ENCODE measurements around the gene FMN1.

Gene FMN1

DNA sequence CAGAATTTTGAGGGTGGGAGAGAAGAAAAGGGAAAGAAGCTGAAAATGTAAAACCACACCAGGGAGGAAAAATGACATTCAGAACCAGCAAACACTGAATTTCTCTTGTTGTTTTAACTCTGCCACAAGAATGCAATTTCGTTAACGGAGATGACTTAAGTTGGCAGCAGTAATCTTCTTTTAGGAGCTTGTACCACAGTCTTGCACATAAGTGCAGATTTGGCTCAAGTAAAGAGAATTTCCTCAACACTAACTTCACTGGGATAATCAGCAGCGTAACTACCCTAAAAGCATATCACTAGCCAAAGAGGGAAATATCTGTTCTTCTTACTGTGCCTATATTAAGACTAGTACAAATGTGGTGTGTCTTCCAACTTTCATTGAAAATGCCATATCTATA, 461.2 kb downstream of the FMN1 start:
- H3K4me3 ChIP-seq (ENCODE audit: control insufficient read depth, low read depth, low read length) = no peak overlapping the region
- no peak for DNase-seq (ENCODE audit: low read depth)
- TF ChIP-seq, protein P1, sequence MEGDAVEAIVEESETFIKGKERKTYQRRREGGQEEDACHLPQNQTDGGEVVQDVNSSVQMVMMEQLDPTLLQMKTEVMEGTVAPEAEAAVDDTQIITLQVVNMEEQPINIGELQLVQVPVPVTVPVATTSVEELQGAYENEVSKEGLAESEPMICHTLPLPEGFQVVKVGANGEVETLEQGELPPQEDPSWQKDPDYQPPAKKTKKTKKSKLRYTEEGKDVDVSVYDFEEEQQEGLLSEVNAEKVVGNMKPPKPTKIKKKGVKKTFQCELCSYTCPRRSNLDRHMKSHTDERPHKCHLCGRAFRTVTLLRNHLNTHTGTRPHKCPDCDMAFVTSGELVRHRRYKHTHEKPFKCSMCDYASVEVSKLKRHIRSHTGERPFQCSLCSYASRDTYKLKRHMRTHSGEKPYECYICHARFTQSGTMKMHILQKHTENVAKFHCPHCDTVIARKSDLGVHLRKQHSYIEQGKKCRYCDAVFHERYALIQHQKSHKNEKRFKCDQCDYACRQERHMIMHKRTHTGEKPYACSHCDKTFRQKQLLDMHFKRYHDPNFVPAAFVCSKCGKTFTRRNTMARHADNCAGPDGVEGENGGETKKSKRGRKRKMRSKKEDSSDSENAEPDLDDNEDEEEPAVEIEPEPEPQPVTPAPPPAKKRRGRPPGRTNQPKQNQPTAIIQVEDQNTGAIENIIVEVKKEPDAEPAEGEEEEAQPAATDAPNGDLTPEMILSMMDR (IDR thresholded peaks at IDR 0.05; ENCODE audit: control insufficient read depth, insufficient read depth, low read depth, low read length, missing control alignments) = no peak

DNA sequence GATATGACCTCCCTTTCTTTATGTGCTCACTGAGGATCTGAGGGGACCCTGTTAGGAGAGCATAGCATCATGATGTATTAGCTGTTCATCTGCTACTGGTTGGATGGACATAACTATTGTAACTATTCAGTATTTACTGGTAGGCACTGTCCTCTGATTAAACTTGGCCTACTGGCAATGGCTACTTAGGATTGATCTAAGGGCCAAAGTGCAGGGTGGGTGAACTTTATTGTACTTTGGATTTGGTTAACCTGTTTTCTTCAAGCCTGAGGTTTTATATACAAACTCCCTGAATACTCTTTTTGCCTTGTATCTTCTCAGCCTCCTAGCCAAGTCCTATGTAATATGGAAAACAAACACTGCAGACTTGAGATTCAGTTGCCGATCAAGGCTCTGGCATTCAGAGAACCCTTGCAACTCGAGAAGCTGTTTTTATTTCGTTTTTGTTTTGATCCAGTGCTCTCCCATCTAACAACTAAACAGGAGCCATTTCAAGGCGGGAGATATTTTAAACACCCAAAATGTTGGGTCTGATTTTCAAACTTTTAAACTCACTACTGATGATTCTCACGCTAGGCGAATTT, 461.8 kb downstream of the FMN1 start:
- no peak for DNase-seq (ENCODE audit: low read depth)
- TF ChIP-seq, protein P1 (IDR thresholded peaks at IDR 0.05; ENCODE audit: control insufficient read depth, insufficient read depth, low read depth, low read length, missing control alignments) = no peak

DNA sequence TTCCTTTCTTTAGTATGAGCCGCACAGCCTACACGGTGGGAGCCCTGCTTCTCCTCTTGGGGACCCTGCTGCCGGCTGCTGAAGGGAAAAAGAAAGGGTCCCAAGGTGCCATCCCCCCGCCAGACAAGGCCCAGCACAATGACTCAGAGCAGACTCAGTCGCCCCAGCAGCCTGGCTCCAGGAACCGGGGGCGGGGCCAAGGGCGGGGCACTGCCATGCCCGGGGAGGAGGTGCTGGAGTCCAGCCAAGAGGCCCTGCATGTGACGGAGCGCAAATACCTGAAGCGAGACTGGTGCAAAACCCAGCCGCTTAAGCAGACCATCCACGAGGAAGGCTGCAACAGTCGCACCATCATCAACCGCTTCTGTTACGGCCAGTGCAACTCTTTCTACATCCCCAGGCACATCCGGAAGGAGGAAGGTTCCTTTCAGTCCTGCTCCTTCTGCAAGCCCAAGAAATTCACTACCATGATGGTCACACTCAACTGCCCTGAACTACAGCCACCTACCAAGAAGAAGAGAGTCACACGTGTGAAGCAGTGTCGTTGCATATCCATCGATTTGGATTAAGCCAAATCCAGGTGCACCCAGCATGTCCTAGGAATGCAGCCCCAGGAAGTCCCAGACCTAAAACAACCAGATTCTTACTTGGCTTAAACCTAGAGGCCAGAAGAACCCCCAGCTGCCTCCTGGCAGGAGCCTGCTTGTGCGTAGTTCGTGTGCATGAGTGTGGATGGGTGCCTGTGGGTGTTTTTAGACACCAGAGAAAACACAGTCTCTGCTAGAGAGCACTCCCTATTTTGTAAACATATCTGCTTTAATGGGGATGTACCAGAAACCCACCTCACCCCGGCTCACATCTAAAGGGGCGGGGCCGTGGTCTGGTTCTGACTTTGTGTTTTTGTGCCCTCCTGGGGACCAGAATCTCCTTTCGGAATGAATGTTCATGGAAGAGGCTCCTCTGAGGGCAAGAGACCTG, 463.5 kb downstream of the FMN1 start:
- DNase-seq (ENCODE audit: low read depth) = no peak
- H3K4me3 ChIP-seq (ENCODE audit: control insufficient read depth, low read depth, low read length) = no peak overlapping the region
- TF ChIP-seq, protein P1 (IDR thresholded peaks at IDR 0.05; ENCODE audit: control insufficient read depth, insufficient read depth, low read depth, low read length, missing control alignments) = no peak

More for the DNA sequence above, 461.8 kb downstream of the FMN1 start:
- H3K4me3 ChIP-seq (ENCODE audit: control insufficient read depth, low read depth, low read length) = no peak overlapping the region

DNA sequence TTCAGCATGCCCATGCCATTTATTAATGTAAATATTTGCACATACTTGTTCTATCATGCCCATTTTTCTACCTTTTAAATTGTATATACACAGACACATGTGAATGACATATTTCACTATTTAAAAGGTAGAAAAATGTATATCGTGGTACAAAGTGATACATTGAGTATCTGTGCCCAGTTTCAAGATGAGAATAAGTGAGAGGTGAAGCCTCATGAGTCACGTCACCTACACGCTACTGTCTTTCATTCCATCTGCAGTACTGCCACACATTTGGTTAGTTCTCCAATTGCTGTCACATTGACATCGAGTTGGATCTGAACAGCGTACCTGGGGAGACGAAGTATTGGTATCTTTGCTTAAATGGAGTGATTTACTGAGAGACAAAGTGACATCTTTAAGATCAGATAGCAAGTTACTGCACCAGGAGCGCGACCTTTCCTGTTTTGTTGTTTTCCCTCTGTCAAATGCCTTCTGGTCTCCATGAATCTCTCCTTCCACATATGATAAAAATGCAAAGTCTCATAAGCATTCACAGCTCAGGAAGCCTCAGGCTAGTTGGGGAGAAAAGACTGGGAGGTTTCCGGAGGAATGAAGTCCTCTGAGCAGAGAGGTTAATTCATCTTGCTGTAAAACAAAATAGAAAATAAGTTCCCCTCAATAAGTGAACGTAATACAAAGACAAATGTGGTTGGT, 464.7 kb downstream of the FMN1 start:
- no peak for DNase-seq (ENCODE audit: low read depth)
- TF ChIP-seq, protein P1 (IDR thresholded peaks at IDR 0.05; ENCODE audit: control insufficient read depth, insufficient read depth, low read depth, low read length, missing control alignments) = no peak
- H3K4me3 ChIP-seq (ENCODE audit: control insufficient read depth, low read depth, low read length) = no peak overlapping the region

DNA sequence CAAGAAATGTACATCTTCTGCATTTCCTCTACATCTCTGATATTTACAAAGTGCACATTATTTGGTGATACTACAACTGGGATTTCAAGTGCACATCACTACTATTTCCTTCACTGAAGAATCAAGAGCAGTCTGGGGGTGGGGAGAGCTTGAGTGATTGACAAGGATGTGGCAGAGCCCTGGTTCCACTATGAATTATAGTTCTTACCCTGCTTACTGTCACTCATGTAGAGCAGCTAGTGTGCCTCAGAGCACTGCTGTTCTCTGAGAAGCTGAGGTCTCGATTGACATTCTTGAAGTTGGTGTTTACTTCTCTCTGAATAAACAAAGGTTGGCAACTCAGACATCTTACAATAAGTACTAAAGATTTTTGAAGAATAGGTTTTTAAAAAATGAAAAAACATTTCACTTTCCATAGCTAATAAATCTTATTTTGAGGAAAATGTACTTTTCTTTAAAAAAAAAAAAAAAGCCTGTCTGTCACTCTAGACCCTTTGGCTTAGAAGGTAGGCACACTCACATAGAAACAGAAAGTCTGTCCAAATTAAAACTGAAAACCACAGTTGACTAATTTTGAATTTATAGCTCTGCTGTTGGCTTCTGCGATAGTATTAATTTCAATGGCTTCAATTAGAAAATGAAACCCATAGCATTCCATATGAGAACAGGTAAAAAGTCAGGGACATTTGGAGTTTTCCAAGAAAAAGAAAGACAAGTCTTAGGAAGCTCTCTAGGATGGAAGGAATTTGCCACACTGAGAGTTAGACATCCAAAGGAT, 471.2 kb downstream of the FMN1 start:
- TF ChIP-seq, protein P1 (IDR thresholded peaks at IDR 0.05; ENCODE audit: control insufficient read depth, insufficient read depth, low read depth, low read length, missing control alignments) = no peak
- no peak for DNase-seq (ENCODE audit: low read depth)

DNA sequence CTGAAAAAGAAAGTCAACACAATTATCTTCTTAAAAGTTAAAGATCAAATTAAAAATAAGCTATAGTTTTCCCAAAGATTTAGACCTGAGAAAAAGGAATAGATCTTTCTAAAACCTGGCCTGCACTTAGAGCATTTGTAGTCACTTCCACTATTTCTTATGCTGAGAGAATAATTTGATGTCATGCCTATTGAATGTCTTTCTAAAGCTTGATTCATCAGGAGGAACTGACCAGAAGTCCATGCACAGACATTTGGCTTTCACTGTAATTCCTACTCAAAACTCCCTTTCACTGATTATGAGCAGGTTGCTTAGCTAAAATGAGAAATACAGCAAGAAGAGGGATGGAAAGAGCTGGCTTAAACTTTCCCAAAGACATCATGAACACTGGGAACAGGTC, 472.4 kb downstream of the FMN1 start:
- H3K4me3 ChIP-seq (ENCODE audit: control insufficient read depth, low read depth, low read length) = no peak overlapping the region
- TF ChIP-seq, protein P1 (IDR thresholded peaks at IDR 0.05; ENCODE audit: control insufficient read depth, insufficient read depth, low read depth, low read length, missing control alignments) = no peak
- DNase-seq (ENCODE audit: low read depth) = no peak

More for the DNA sequence above, 471.2 kb downstream of the FMN1 start:
- no peak overlapping the region for H3K4me3 ChIP-seq (ENCODE audit: control insufficient read depth, low read depth, low read length)

All from AG09309 (cell line).